HCT116 (cell line): Measurements from ENCODE around the gene FOXO3. TPM values are rescaled to one million over a fixed set of nuclear protein-coding genes. Genes with fewer than 3 reads are reported as not detected.
"Not testable (repeated sequence)": the region's sequence is repeated elsewhere in the genome, so short reads cannot be mapped to it uniquely, and the experiment has no call there.

Experiments
- ATAC-seq: fragments of 200-7000 bp; cut with Tn5 transposase; 2 replicates; pipeline ENCODE4 v1.9.1; 2020; ENCODE audit warnings: mild to moderate bottlenecking, moderate library complexity
- BruUV-seq: library from RNA; stranded (reverse); fragments of 400-500 nt; replicated peaks from 2 replicates; lab custom pipeline; 2021; lab: Mats Ljungman, UMichigan
- CTCF ChIA-PET: fragments of 300-600 bp; sonication (Branson Sonifier 250); formaldehyde crosslinking; loops from one replicate; lab custom pipeline; 2021; ENCODE audit warnings: antibody characterized with exemption; lab: Charles Lee
- POLR2A ChIA-PET: fragments of 300-600, 350-600 bp; sonication (Branson Sonifier 250); formaldehyde crosslinking; loops from one replicate; lab custom pipeline; 2021; ENCODE audit warnings: antibody characterized with exemption; lab: Charles Lee
- RAD21 ChIA-PET, 2 experiments: fragments of 300-600 bp; sonication (Branson Sonifier 250); formaldehyde crosslinking; loops; one replicate each; lab custom pipeline; 2023; ENCODE audit warnings: low total read pairs in 2 of 2; ENCODE audit not compliant: uncharacterized antibody in 2 of 2, unreplicated experiment in 2 of 2, low non-redundant PET in 1 of 2; lab: Charles Lee
- DNase-seq: peaks from one replicate; pipeline ENCODE4 v3.0.0-alpha.2; 2010; ENCODE audit warnings: low read depth, low spot score
- H2AFZ ChIP-seq: fragments of 200-600 bp; shearing (Covaris generic), sonication (generic); 2 replicates; pipeline ENCODE4 v1.6.1; 2017; ENCODE audit warnings: low read depth, mixed run types, mixed read lengths, antibody characterized with exemption, low read length; ENCODE audit not compliant: poor library complexity, severe bottlenecking
- H3K27ac ChIP-seq: 2 replicates; pipeline ENCODE4 v1.5.1; 2012; ENCODE audit warnings: low read depth, low read length
- H3K27me3 ChIP-seq: fragments of 200-600 bp; sonication (generic); 2 replicates; pipeline ENCODE4 v1.6.1; 2016; ENCODE audit warnings: mixed run types, low read length, mixed read lengths; ENCODE audit not compliant: insufficient read depth
- H3K36me3 ChIP-seq, 2 experiments: fragments of 200-500 bp in 1 of 2; fragments of 200-600 bp in 1 of 2; sonication (Bioruptor generic) in 1 of 2; sonication (generic) in 1 of 2; 2 replicates each; pipeline versions ENCODE4 v1.5.1 to v1.6.1; 2014 to 2016; ENCODE audit warnings: low read length in 2 of 2, inconsistent platforms in 1 of 2, mixed read lengths in 1 of 2, mixed run types in 1 of 2; ENCODE audit not compliant: insufficient read depth in 2 of 2, control insufficient read depth in 1 of 2
- H3K4me1 ChIP-seq, 2 experiments: fragments of 200-600 bp in 1 of 2; sonication (generic) in 1 of 2; 2 replicates each; pipeline versions ENCODE4 v1.5.1 to v1.6.1; 2012 to 2017; ENCODE audit warnings: low read length in 2 of 2, inconsistent platforms in 1 of 2, mild to moderate bottlenecking in 1 of 2, mixed read lengths in 1 of 2, mixed run types in 1 of 2, moderate library complexity in 1 of 2; ENCODE audit not compliant: insufficient read depth in 2 of 2, control insufficient read depth in 1 of 2
- H3K4me2 ChIP-seq: fragments of 200-600 bp; sonication (generic); 2 replicates; pipeline ENCODE4 v1.6.1; 2017; ENCODE audit warnings: mixed run types, low read length, mixed read lengths
- H3K4me3 ChIP-seq, 2 experiments: fragments of 200-600 bp in 1 of 2; sonication (generic) in 1 of 2; replicated peaks in 1 of 2; 2 replicates each; pipeline ENCODE4 v1.5.1; 2011 to 2016; ENCODE audit warnings: low read length in 2 of 2, control low read depth in 1 of 2, low read depth in 1 of 2, mild to moderate bottlenecking in 1 of 2, mixed read lengths in 1 of 2, mixed run types in 1 of 2
- H3K79me2 ChIP-seq: fragments of 200-600 bp; sonication (generic); 2 replicates; pipeline ENCODE4 v1.6.1; 2017; ENCODE audit warnings: mild to moderate bottlenecking, mixed run types, low read length, moderate library complexity, mixed read lengths; ENCODE audit not compliant: insufficient read depth
- H3K9ac ChIP-seq: fragments of 200-600 bp; sonication (generic); 2 replicates; pipeline ENCODE4 v1.6.1; 2016; ENCODE audit warnings: low read length, mixed read lengths
- H3K9me2 ChIP-seq: fragments of 200-600 bp; sonication (generic), shearing (Covaris generic); 2 replicates; pipeline ENCODE4 v1.6.1; 2017; ENCODE audit warnings: mixed run types, mild to moderate bottlenecking, moderate library complexity; ENCODE audit not compliant: insufficient read depth
- H3K9me3 ChIP-seq, 2 experiments: fragments of 200-500 bp in 1 of 2; fragments of 200-600 bp in 1 of 2; sonication (Bioruptor generic) in 1 of 2; sonication (generic) in 1 of 2; 2 replicates each; pipeline ENCODE4 v1.6.1; 2014 to 2017; ENCODE audit warnings: low read length in 2 of 2, mixed read lengths in 2 of 2, inconsistent platforms in 1 of 2, low read depth in 1 of 2, mild to moderate bottlenecking in 1 of 2, mixed run types in 1 of 2, moderate library complexity in 1 of 2; ENCODE audit not compliant: control insufficient read depth in 1 of 2, insufficient read depth in 1 of 2
- H4K20me1 ChIP-seq: fragments of 200-600 bp; sonication (generic), shearing (Covaris generic); 2 replicates; pipeline ENCODE4 v1.6.1; 2017; ENCODE audit warnings: mixed run types, mild to moderate bottlenecking, moderate library complexity; ENCODE audit not compliant: insufficient read depth
- ATF3 ChIP-seq: IDR thresholded peaks from 2 replicates; pipeline ENCODE4 v1.6.1; 2012
- ELF1 ChIP-seq: IDR thresholded peaks from 2 replicates; pipeline ENCODE4 v1.6.1; 2012; ENCODE audit warnings: low read depth, borderline replicate concordance
- MAX ChIP-seq: IDR thresholded peaks from 2 replicates; pipeline ENCODE4 v1.6.1; 2012
- POLR2AphosphoS5 ChIP-seq: IDR thresholded peaks from 2 replicates; pipeline ENCODE4 v1.6.1; 2011; ENCODE audit warnings: mild to moderate bottlenecking, low read depth, low read length, moderate library complexity
- ZFX ChIP-seq: fragments of 450-650 bp; IDR thresholded peaks from 2 replicates; pipeline ENCODE4 v1.6.1; 2017
- ZNF274 ChIP-seq: fragments of 200-500 bp; sonication (Bioruptor generic); IDR thresholded peaks from 2 replicates; pipeline ENCODE4 v1.6.1; 2014; ENCODE audit warnings: mild to moderate bottlenecking, low read depth, low read length, inconsistent platforms
- intact Hi-C: fragments of 100-400 bp; cut with micrococcal nuclease; formaldehyde crosslinking; loops from 2 replicates; pipeline ENCODE4 v1.10.0; 2022
- total RNA-seq: library from RNA; stranded (reverse); gene quantifications from one replicate; pipeline ENCODE4 v1.2.1, GENCODE V29; 2021; ENCODE audit not compliant: unreplicated experiment

Gene FOXO3
- total RNA-seq, 1 experiment from 2014 or later: 40.0 TPM

- H3K79me2 ChIP-seq: peaks cover 51% of the 10 kb centered on the region
- no TSS peak for BruUV-seq
- TF ChIP-seq POLR2AphosphoS5 (no peak), ATF3 (no peak), ZNF274 (no peak), ELF1 (no peak), MAX (no peak), ZFX (no peak)
Measured at GRCh38 chr6:108662702-108663101, 102.0 kb downstream of the FOXO3 start.

GRCh38 chr6:108663494-108664064 lies 102.9 kb downstream of the FOXO3 start:
- H3K27ac ChIP-seq, DNase-seq, intact Hi-C loops, H3K27me3 ChIP-seq, H3K9ac ChIP-seq, H3K9me2 ChIP-seq, CTCF ChIA-PET, POLR2A ChIA-PET, H3K4me1 ChIP-seq, H3K4me3 ChIP-seq, H3K4me2 ChIP-seq, H3K36me3 ChIP-seq, H3K9me3 ChIP-seq, H2AFZ ChIP-seq, ATAC-seq, BruUV-seq, H4K20me1 ChIP-seq, RAD21 ChIA-PET: not testable (repeated sequence)
- H3K79me2 ChIP-seq: peaks cover 51% of the 10 kb centered on the region

More at GRCh38 chr6:108662702-108663101, 102.0 kb downstream of the FOXO3 start:
- H3K9me2 ChIP-seq: no peaks in the 10 kb centered on the region
- no peaks in the 10 kb centered on the region for H3K9me3 ChIP-seq
- ATAC-seq (no peak), DNase-seq (no peak)
- intact Hi-C loops: no loop called here
- no peaks in the 10 kb centered on the region for H3K4me1 ChIP-seq
- H3K36me3 ChIP-seq: peaks cover 2 to 3% of the 10 kb centered on the region in 2 experiments; a peak in 2 of 4 replicates
- H3K27ac ChIP-seq: no peak overlapping the region
- no peak overlapping the region for H3K9ac ChIP-seq
- ChIA-PET CTCF (no interaction called here), POLR2A (no interaction called here), RAD21 (no interaction called here)
- H2AFZ ChIP-seq: no peak overlapping the region
- no peak overlapping the region for H3K4me2 ChIP-seq
- H4K20me1 ChIP-seq: 0 out of 2 replicates have a peak, but pooled peaks cover 4% of the 10 kb centered on the region
- no peak overlapping the region for H3K4me3 ChIP-seq
- H3K27me3 ChIP-seq: no peaks in the 10 kb centered on the region
